Occipital lobe (tissue), 2 donors: ENCODE results near the gene ATG7. TPM values are rescaled to one million over a fixed set of nuclear protein-coding genes. Genes with fewer than 3 reads are reported as not detected.
A peak's percentile ranks its signal among the peaks of the same experiment; 100 is the strongest.
"Not testable (repeated sequence)": the region's sequence is repeated elsewhere in the genome, so short reads cannot be mapped to it uniquely, and the experiment has no call there.

Experiments used
- DNase-seq: peaks from one replicate; lab custom pipeline; 2025; lab: John Stamatoyannopoulos, UW
- total RNA-seq: library from RNA; depleted of rRNA; stranded (reverse); fragments of >200 nt; gene quantifications from one replicate; pipeline ENCODE4 v1.2.3, GENCODE V29; 2014

The ATG7 gene
- total RNA-seq, 1 donor from 2014 or later = 22.6 TPM

GRCh38 chr3:11508346-11509172, 236.4 kb downstream of the ATG7 start:
- no peak for DNase-seq

GRCh38 chr3:11509173-11510000, 237.2 kb downstream of the ATG7 start:
- DNase-seq = peak; percentile 45

GRCh38 chr3:11510001-11510340, 237.8 kb downstream of the ATG7 start:
- DNase-seq = no peak

DNA sequence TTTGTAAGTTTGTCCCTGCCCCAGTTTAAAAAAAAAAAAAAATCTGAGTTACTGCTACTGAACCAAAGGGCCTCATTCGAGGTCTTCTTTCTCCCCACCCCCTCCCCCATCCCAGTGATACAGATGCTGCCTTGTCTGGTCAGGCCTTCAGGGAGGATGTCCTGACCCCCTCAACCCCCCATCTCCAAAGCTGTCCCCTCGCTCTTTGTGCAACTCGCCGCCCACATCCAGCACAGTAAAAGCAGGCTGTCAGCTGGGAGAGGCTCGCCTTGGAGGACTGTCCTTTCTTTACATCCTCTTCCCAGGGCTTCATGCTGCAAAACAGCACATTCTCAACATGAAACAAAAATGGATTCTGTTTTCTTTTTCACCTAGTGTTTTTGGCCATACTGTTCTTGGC, 238.2 kb downstream of the ATG7 start:
- DNase-seq = peak; percentile 15

GRCh38 chr3:11511606-11512005, 239.4 kb downstream of the ATG7 start:
- not testable (repeated sequence) for DNase-seq

DNA sequence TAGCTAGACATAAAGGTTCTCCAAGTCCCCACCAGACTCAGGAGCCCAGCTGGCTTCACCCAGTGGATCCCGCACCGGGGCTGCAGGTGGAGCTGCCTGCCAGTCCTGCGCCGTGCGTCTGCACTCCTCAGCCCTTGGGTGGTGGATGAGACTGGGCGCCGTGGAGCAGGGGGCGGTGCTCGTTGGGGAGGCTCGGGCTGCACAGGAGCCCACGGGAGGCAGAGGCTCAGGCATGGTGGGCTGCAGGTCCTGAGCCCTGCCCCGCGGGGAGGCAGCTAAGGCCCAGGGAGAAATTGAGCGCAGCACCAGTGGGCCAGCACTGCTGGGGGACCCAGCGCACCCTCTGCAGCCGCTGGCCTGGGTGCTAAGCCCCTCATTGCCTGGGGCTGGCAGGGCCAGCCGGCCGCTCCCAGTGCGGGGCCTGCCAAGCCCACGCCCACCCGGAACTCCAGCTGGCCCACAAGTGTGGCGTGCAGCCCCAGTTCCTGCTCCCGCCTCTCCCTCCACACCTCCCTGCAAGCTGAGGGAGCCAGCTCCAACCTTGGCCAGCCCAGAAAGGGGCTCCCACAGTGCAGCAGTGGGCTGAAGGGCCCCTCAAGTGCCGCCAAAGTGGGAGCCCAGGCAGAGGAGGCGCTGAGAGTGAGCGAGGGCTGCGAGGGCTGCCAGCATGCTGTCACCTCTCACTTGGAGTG, 241.1 kb downstream of the ATG7 start:
- DNase-seq = not testable (repeated sequence)

GRCh38 chr3:11513817-11514135, 241.6 kb downstream of the ATG7 start:
- no peak for DNase-seq

GRCh38 chr3:11514191-11514821, 242.1 kb downstream of the ATG7 start:
- DNase-seq = no peak

DNA sequence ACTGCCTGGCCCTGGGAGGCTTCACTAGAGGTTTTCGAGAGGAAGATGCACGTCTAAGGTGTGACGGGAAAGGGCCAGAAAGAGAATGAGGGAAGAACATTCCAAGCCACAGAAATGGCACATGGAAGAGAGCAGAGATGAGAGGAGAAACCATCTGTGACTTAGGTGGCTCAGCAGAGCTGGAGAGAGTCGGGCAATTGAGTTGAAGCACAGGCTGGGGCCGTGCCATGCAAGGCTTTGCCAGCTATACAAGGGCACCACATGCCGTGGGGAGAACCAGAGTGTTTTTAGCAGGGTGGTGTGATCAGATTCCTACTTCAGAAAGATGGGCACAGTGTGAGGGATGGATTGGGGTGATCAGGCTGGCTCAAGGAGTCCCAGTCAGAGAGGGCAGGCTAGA, 245.4 kb downstream of the ATG7 start:
- DNase-seq = no peak

DNA sequence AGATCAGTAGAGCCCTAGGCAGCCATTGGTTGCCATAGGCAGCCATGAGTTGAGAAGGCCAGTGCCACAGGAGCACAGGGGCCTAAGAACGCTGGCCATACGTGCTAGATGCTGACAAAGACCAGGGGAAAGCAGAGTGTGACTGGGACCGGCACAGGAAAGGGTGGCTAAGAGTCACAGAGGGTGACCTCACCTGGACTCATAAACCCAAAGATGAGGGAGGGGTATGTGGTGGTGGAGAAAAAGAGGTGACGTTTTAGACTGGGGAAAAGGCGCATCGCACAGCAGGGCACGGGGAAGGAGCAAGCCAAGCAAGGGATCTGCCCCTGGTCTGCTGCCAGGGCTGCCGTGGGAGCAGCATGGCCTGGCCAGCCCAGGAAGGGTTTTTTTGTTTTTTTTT, 249.0 kb downstream of the ATG7 start:
- no peak for DNase-seq

GRCh38 chr3:11522398-11522715, 250.2 kb downstream of the ATG7 start:
- no peak for DNase-seq

GRCh38 chr3:11522953-11523571, 250.9 kb downstream of the ATG7 start:
- no peak for DNase-seq

- DNase-seq = no peak
These were observed 251.4 kb downstream of the ATG7 start for GRCh38 chr3:11523572-11524101.

DNA sequence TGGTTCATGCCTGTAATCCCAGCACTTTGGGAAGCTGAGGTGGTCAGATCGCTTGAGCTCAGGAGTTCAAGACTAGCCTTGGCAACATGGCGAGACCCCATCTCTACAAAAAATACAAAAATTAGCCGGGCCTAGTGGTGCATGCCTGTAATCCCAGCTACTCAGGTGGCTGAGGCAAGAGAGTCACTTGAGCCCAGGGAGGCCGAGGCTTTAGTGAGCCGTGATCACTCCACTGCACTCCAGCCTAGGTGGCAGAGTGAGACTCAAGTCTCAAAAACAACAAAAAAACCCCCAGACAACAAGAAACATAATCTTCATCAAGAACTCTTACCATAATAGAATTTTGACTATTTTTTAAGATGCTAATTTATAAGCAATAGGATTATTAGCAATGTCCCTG, 253.9 kb downstream of the ATG7 start:
- DNase-seq = not testable (repeated sequence)

GRCh38 chr3:11529281-11529680, 257.1 kb downstream of the ATG7 start:
- no peak for DNase-seq

DNA sequence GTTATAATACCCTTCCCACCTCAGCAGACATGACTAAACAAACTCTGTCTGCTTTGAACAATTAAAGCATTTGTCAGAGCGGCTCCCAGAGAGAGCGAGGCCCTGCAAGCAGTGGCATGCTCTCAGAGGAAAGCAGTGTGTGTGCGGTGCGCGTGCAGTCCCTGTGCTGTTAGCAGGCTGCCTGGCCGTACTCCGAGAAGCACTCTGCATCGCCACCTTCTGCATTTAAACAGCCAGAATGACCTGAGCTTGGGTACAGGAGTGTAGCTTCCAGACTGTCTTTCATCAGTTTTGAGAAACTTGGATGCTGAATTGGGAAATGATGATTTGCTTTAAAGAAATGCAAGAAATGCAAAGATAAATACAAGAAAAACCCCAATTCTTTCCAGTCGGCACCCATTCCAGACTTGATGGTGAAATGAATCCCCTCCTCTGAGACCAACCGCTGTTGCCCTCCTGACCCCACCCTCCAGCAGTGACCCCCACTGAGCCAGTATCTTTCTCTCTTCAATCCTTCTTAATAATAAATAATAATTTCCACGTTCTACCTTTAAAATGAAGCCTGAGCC, 258.0 kb downstream of the ATG7 start:
- DNase-seq = no peak

- DNase-seq = no peak
These were observed 260.8 kb downstream of the ATG7 start for GRCh38 chr3:11532931-11533391.

GRCh38 chr3:11534011-11534792, 262.0 kb downstream of the ATG7 start:
- DNase-seq = no peak

GRCh38 chr3:11534793-11535101, 262.6 kb downstream of the ATG7 start:
- no peak for DNase-seq
